MG63 (cell line): Measurements from ENCODE around the gene RPH3AL. TPM values are rescaled to one million over a fixed set of nuclear protein-coding genes. Genes with fewer than 3 reads are reported as not detected.

Experiments
- DNase-seq: peaks from one replicate; pipeline ENCODE4 v3.0.0-alpha.2; 2020
- H3K27me3 ChIP-seq: fragments of 250-450 bp; sonication (Bioruptor Pico); 2 replicates; pipeline ENCODE4 v1.5.1; 2020; ENCODE audit warnings: mild to moderate bottlenecking, moderate library complexity
- H3K36me3 ChIP-seq: fragments of 250-450 bp; sonication (Bioruptor Pico); 2 replicates; pipeline ENCODE4 v1.5.1; 2020; ENCODE audit warnings: mild to moderate bottlenecking, moderate library complexity
- H3K4me3 ChIP-seq: fragments of 250-450 bp; sonication (Bioruptor Pico); 2 replicates; pipeline ENCODE4 v1.5.1; 2020; ENCODE audit warnings: mild to moderate bottlenecking, moderate library complexity
- H3K9me3 ChIP-seq: fragments of 250-450 bp; sonication (Bioruptor Pico); 2 replicates; pipeline ENCODE4 v1.5.1; 2020; ENCODE audit warnings: mild to moderate bottlenecking, moderate library complexity
- total RNA-seq: library from RNA; depleted of rRNA; stranded (reverse); fragments of >200 nt; shearing (Covaris generic); gene quantifications from 2 replicates; pipeline ENCODE4 v1.2.3, GENCODE V29; 2014; ENCODE audit warnings: low replicate concordance; rRNA removed

Gene RPH3AL, protein sequence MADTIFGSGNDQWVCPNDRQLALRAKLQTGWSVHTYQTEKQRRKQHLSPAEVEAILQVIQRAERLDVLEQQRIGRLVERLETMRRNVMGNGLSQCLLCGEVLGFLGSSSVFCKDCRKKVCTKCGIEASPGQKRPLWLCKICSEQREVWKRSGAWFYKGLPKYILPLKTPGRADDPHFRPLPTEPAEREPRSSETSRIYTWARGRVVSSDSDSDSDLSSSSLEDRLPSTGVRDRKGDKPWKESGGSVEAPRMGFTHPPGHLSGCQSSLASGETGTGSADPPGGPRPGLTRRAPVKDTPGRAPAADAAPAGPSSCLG
- total RNA-seq: 0.64 and 2.3 TPM in 2 replicates

DNA sequence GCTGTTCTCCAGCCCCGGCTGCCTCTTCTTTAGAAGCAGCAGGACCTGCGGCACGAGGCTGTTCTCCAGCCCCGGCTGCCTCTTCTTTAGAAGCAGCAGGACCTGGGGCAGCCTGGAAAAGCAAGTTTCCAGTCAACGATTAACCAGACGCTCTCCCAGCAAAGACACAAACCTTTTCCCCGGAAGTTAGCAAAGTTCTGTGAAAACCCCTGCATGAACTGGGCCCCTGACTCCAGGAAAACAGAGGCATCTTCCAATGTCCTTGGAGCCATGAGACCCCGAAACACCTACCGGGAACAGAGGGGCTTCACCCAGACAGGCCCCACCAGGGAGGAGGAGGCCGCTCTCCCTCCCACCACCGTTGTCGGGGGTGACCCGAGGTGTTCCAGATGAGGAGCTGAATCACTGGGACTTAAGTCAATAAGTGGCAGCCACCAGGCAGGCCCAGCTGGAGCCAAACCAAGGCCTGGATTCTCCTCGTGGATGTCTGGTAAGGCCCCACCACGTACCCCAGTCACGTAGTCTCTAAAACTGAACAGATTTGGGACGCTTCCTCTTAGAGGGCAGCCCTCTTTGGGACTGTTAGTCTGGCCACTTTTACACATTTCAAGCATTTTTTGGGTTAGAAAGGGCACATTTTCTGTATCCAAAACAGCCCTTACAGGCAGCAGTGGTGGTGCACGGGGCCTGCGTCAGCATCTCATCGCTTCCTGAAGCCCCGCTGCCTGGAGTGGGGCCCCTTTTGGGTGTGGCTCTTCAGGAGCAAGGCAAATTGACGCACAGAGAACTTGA lies at the start of gene RPH3AL:
TSS of gene RPH3AL (minus strand) at position 387 of the 792 bp plus-strand sequence. CDS start 25,264 bp downstream, outside the sequence.
- H3K27me3 ChIP-seq: no peaks in the 10 kb centered on the region
- no peaks in the 10 kb centered on the region for H3K9me3 ChIP-seq
- H3K36me3 ChIP-seq: no peaks in the 10 kb centered on the region
- H3K4me3 ChIP-seq: no peak within 1 kb of the TSS
- no peak for DNase-seq

DNA sequence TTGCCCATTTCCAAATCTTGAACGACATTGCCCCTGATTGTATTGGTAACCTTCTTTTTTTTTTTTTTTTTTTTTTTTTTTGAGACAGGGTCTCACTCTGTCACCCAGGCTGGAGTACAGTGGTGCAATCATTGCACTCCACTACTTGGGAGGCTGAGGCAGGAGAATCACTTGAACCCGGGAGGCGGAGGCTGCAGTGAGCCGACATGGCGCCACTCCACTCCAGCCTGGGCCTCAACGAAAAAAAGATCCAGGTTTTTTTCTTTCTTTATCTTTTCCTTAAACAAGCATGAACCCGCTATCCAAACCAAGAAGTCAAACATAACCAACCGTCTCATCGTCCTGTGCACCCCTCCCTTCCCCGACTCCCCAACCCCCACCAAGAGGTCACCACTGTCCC lies 47.6 kb upstream of the RPH3AL start:
- H3K9me3 ChIP-seq: no peaks in the 10 kb centered on the region
- DNase-seq: no peak

DNA sequence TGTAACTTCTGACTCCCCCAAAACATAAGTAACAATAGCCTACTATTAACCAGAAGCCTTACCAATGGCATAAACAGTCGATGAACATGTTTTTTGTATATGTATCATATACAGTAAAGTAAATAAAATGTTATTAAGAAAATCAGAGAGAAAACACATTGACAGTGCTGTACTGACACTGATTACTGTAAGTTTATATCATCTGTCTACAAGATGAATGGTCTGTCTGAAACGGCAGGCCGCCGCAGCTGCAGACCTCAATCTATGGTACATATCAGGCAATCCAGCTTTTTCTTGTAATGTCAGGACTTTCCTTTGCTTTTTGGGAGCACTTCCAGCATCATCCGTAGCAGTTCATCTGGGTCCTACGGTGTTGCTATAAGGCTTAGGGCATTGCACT lies 44.2 kb upstream of the RPH3AL start:
- no peaks in the 10 kb centered on the region for H3K9me3 ChIP-seq
- no peak for DNase-seq
- H3K36me3 ChIP-seq: no peaks in the 10 kb centered on the region
- H3K27me3 ChIP-seq: no peaks in the 10 kb centered on the region
- H3K4me3 ChIP-seq: no peak overlapping the region

More for the DNA sequence above, 47.6 kb upstream of the RPH3AL start:
- no peaks in the 10 kb centered on the region for H3K36me3 ChIP-seq
- no peaks in the 10 kb centered on the region for H3K27me3 ChIP-seq
- H3K4me3 ChIP-seq: no peak overlapping the region

DNA sequence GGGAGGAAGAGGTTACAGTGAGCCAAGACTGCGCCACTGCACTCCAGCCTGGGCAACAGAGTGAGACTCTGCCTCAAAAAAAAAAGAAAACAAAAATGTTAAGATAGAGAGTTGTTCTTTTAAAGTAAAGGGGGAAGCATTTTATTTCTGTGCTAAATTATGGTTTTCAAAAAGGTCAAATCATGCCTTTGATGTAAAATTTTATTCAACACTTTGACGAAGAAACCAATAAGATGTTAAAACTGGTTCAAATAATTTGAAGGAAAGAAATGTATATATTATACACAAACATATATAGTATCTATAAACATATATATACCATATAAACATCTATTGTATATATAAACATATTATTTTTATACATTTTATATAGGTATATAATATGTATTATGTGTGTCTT lies 43.4 kb upstream of the RPH3AL start:
- no peak for DNase-seq
- no peaks in the 10 kb centered on the region for H3K36me3 ChIP-seq
- no peak overlapping the region for H3K4me3 ChIP-seq
- no peaks in the 10 kb centered on the region for H3K9me3 ChIP-seq
- no peaks in the 10 kb centered on the region for H3K27me3 ChIP-seq

DNA sequence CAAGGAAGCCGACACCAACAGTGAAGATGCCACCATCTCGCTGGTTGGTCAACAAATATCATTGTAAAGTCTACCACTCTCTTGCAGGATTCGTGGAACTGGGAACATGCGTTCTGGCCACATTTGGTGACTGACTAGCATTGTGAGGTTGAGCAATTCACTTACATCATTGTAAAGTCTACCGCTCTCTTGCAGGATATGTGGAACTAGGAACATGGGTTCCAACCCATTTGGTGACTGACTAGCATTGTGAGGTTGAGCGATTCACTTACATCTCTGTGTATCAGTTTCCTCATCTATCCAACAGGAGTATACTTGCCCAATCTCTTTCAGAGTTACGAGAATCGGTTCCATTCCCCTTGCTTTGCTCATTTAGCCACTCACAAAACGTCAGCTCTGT lies 42.6 kb upstream of the RPH3AL start:
- Histone ChIP-seq H3K36me3 (no peaks in the 10 kb centered on the region), H3K9me3 (no peaks in the 10 kb centered on the region), H3K4me3 (no peak overlapping the region), H3K27me3 (no peaks in the 10 kb centered on the region)
- no peak for DNase-seq

DNA sequence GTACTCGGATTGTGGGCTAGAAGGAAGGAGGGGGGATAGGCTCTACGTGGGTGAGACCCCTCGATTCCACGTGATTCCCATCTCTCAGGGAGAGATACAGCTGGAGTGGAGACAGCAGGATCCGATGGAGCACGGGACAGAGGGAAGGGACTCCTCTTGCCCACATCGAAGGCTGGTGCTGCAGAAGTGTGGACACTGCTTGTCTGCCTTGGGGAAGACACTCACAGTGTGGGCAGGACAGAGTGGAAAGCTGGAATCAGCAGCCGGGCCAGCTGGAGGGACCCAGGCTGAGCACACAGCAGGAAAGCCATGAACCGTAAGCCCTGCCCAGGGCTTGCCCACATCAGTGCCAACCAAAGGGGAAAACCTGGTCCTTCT lies 42.1 kb upstream of the RPH3AL start:
- Histone ChIP-seq H3K36me3 (no peaks in the 10 kb centered on the region), H3K27me3 (no peaks in the 10 kb centered on the region), H3K9me3 (no peaks in the 10 kb centered on the region), H3K4me3 (no peak overlapping the region)
- DNase-seq: no peak

DNA sequence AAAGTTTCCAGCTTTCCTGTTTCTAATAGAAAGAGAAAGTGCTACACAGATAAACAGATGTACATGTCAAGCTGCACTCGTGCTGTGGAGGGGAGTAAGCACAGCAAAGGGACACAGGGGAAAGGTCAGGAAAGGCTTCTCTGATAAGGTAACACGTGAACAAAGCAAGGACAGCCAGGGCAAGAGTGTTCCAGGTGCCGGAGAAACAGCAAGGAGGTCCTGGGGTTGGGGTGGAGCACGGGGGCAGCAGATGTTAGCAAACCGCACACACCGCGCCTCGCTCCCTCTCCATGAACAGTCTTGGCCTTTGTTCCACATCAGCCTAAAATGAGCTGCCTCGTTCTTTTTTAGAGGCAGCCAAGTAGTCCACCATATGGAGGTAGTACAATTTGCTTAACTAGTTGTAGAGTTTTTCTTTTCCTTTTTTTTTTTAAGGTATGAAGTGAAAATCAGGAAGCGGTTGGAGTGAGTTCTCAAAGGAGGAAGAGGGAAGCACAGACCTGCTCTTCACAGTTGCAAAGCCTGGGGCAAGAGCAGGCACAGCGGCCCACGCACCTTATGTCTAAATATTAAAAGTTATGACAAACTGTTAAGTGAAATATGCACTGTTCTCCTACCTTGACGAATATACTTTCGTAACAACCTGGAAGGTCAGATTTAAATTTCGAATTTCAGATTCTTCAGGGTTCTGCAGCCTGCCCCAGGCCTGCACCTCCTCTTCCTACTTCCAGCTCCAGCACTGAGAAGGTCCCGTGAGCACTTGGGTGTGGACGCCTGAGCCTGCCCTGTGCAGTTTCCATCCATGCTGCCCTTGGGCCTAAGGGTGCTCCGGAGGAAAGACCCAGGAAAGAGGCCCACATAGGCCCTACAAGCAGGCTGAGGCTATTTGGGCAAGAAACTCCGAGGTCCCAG lies 41.5 kb upstream of the RPH3AL start:
- no peak for DNase-seq
- H3K9me3 ChIP-seq: no peaks in the 10 kb centered on the region
- H3K36me3 ChIP-seq: no peaks in the 10 kb centered on the region
- no peak overlapping the region for H3K4me3 ChIP-seq
- H3K27me3 ChIP-seq: no peaks in the 10 kb centered on the region

DNA sequence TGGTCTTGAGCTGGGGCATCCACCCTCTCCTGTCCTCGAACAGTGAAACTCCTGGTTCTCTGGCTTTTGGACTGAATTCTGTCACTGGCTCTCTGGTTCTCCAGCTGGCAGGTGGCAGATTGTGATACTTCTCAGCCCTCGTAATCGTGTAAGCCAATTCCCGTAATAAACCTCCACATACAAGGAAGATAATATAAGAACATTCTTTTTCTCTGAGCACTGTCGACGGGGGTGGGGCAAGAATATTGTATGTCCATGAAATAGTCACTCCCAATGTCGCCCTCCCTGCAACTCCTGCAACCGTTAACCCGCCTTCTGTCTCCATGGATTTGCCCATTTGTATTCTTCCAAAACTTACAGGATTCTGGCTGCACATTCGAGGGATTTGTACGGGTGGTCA lies 39.2 kb upstream of the RPH3AL start:
- DNase-seq: no peak
- no peaks in the 10 kb centered on the region for H3K9me3 ChIP-seq
- H3K36me3 ChIP-seq: no peaks in the 10 kb centered on the region
- no peaks in the 10 kb centered on the region for H3K27me3 ChIP-seq
- H3K4me3 ChIP-seq: no peak overlapping the region

DNA sequence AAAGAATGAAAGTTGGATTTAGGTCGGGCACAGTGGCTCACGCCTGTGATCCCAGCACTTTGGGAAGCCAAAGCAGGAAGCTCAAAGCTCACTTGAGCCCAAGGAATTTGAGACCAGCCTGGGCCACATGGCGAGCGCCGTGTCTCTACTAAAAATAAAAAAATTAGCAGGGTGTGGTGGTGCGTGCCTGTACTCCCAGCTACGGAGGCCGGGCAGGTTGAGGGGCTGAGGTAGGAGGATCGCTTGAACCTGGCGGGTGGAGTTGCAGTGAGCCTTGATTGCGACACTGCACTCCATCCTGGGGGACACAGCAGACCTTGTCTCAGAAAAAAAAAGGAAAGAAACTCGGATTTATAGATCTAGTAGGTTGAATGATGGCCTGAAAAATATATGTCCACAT lies 37.4 kb upstream of the RPH3AL start:
- no peak for DNase-seq
- no peaks in the 10 kb centered on the region for H3K9me3 ChIP-seq
- H3K36me3 ChIP-seq: no peaks in the 10 kb centered on the region
- no peaks in the 10 kb centered on the region for H3K27me3 ChIP-seq
- H3K4me3 ChIP-seq: no peak overlapping the region

DNA sequence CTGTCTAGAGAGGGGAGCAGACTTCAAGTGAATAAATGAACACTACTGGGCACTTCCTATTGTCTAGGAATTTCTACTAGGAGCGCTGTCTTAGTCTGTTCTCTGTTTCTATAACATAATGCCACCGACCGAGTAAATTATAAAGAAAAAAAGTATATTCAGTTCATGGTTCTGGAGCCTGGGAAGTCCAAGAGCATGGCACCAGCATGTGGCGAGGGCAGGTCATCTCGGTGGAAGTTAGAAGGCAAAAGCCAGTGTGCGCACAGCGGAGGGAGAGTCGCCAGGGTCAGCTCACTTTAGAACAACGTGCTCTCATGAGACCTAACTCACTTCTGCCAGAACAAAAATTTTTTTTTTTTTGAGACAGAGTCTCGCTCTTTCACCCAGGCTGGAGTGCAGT lies 35.5 kb upstream of the RPH3AL start:
- Histone ChIP-seq H3K4me3 (no peak overlapping the region), H3K27me3 (no peaks in the 10 kb centered on the region), H3K9me3 (no peaks in the 10 kb centered on the region), H3K36me3 (no peaks in the 10 kb centered on the region)
- no peak for DNase-seq

DNA sequence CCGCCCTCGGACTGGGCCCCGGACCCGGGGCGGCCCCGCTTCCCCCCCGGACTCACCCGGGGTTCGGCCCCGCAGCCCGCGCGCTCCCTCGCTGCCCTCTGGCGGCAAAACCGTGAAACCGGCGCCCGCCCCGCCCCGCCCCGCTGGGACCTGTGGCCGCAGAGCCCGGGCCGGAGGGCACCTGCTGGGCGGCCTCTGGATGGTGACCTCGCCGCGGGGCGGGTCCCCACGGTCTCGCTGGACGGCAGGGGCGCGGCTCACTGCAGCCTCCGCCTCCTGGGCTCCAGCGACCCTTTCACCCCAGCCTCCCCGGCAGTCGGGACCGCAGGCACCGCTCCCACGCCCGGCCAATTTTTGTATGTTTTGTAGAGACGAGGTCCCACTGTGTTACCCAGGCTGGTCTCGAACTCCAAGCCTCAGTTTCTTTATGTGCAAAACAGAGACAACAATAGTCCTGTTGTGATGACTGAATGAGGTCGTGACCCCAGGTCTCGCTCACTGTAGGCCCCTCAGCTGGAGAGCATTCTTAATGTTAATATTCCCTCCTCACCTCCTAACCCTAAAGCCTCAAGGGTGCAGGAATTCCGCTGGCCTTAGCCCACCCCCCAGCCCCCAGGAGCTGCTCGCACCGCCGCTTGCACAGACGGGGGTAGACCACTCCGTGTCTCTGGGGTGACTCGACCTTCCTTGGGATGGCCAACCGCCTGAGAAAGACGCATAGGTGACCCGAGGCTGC lies 33.7 kb upstream of the RPH3AL start:
- Histone ChIP-seq H3K4me3 (no peak overlapping the region), H3K36me3 (no peaks in the 10 kb centered on the region), H3K9me3 (no peaks in the 10 kb centered on the region), H3K27me3 (no peaks in the 10 kb centered on the region)
- peak; percentile 67 for DNase-seq

DNA sequence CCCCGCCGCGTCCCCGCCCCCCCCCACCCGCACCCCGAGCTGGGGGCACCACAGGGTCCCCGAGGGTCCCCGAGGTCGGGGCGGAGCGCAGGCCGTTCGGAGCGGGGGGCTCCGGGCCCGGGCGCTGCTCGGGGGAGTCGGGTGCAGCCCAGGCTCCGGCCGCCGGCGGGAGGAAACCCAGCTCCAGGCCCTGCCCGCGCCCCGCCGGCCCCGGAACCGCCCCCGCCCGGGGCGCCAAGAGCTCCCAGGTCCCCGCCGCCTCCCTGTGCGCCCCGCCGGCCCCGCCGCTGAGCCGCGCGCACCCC lies 33.2 kb upstream of the RPH3AL start:
- Histone ChIP-seq H3K9me3 (no peaks in the 10 kb centered on the region), H3K27me3 (no peaks in the 10 kb centered on the region), H3K36me3 (no peaks in the 10 kb centered on the region), H3K4me3 (peak overlapping the region; percentile 38; the same call in 1 of the 2 replicates)
- no peak for DNase-seq

DNA sequence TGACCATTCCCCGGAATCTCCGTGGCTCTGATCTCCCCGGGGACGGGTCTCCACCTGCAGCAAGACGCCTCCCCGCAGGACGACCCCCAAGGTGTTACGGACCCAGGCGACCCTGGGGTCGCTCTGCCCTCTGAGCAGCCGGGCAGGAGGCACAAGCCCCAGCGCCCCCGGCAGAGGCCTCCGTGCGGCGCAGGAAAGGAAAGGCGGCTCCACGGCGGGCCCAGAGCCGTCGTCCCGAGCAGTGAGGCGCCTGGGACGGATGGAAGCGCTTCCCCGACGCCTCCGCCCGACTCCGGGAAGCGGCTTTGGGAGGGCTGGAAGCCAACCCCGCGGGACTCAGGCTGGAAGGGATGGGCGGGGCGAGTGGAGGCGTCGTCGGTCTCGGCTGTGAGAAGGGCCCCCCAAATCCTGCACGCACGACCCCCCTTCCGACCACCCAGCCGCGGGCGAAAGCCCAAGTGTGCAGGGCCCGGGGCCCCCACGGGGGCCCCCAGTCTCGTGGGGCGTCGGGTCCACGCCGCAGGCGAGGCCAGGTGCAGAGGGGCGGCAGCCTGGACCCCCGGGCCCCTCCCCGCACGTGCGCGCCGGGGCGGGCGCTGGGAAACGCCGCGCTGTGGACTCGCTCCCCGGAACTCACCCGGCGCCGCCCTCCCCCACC lies 32.7 kb upstream of the RPH3AL start:
- Histone ChIP-seq H3K4me3 (peak overlapping the region; percentile 38), H3K9me3 (no peaks in the 10 kb centered on the region), H3K27me3 (no peaks in the 10 kb centered on the region), H3K36me3 (no peaks in the 10 kb centered on the region)
- peak; percentile 34 for DNase-seq

DNA sequence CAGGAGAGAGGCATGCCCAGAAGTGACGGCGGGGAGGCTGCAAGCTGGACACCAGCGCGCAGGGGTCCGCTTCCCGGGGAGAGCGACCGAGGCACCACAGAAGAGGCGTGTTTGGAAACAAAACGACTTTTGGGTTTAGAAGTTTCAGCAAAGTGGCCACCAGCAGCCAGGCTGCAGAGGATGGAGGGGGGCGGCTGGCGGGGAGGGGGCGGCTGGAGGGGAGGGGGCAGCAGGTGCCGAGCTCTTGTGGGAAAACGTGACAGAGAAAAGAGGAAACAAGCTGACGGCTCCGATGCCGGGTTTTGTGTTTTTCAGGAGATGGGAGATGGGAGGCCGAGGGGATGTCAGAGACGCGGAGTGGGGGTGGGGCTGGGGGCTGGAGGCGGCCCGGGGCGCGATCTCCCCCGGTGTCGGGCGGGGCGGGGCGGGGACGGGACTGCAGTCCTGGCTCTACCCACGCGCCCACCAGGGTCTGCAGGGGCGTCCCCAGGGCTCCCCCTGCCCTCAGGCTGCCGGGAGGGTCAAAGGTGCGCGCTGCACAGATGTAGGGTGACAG lies 32.1 kb upstream of the RPH3AL start:
- no peak overlapping the region for H3K4me3 ChIP-seq

DNA sequence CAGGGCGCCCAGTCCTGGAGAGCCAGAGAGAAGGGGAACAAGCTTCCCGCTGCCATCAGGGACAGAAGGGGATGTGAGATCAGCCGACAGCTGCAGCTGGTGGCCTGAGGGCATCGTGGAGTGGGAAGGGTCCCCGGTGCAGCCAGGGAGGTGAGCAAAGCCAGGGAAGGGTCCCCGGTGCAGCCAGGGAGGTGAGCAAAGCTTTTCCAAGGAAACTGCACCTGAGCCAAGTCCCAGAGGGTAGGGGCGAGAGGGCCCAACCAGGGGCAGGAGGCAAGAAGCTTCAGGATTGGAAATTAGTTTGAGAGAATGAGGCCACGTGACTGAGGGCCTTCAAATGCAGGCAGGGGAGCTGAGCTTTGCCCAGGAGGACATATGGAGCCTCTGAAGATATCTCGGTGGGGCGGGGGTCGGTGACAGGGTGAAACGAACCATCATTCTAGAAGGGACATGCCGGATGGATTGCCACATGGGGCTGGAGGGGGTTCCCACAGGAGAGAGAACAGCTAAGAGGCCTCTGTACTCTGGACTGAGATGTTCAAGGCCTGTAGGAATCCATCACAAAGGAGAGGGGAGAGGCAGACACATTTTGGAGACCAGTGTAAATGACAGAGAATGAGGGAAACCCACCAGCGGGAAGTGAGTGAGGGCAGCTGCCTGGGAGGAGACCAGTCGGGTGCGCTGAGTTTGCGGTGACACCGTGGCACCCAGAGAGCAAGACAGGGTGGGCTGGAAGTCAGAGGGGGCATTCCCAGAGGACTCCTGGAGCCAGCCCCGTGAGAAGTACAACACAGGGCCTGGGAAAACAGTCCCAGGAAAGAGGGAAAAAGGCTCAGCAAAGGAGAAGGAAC lies 31.4 kb upstream of the RPH3AL start:
- no peak for DNase-seq
- H3K36me3 ChIP-seq: no peaks in the 10 kb centered on the region
- H3K9me3 ChIP-seq: no peaks in the 10 kb centered on the region

More for the DNA sequence above, 32.1 kb upstream of the RPH3AL start:
- DNase-seq: no peak
- Histone ChIP-seq H3K9me3 (no peaks in the 10 kb centered on the region), H3K36me3 (no peaks in the 10 kb centered on the region), H3K27me3 (no peaks in the 10 kb centered on the region)

More for the DNA sequence above, 31.4 kb upstream of the RPH3AL start:
- H3K27me3 ChIP-seq: no peaks in the 10 kb centered on the region
- no peak overlapping the region for H3K4me3 ChIP-seq
